NT2/D1 (cell line): Measurements from ENCODE around the gene PRPF38A.

Experiments used
- SUZ12 ChIP-seq: IDR thresholded peaks from 2 replicates; pipeline ENCODE4 v1.6.1; 2011; ENCODE audit not compliant: insufficient read length, insufficient read depth; ENCODE audit errors: extremely low read depth
- YY1 ChIP-seq: IDR thresholded peaks from 2 replicates; pipeline ENCODE4 v1.6.1; 2011; ENCODE audit not compliant: insufficient read length, insufficient read depth
- ZNF274 ChIP-seq: IDR thresholded peaks from 2 replicates; pipeline ENCODE4 v1.6.1; 2011; ENCODE audit warnings: mild to moderate bottlenecking, low read depth, low read length

GRCh38 chr1:52416811-52417210 is 12.4 kb downstream of the PRPF38A start:
- TF ChIP-seq SUZ12 (no peak), ZNF274 (no peak), YY1 (no peak)
